PFSK-1 (cell line): ENCODE data around the gene FGFR2.

Experiments
- FOXP2 ChIP-seq: optimal IDR thresholded peaks from 2 replicates; pipeline ENCODE3; 2011; ENCODE audit warnings: borderline replicate concordance, control low read depth, inconsistent platforms; ENCODE audit not compliant: insufficient read depth; ENCODE audit errors: extremely low read length, extremely low read depth
- POLR2AphosphoS5 ChIP-seq: IDR thresholded peaks from 2 replicates; pipeline ENCODE4 v1.6.1; 2012; ENCODE audit warnings: low read depth, mild to moderate bottlenecking, control low read depth, low read length, moderate library complexity
- REST ChIP-seq, 2 experiments: IDR thresholded peaks; 2 replicates each; pipeline versions ENCODE4 v1.6.1 to v1.8.0; 2011 to 2012; ENCODE audit warnings: low read depth in 2 of 2, low read length in 2 of 2, control low read depth in 1 of 2, inconsistent platforms in 1 of 2, mild to moderate bottlenecking in 1 of 2, moderate library complexity in 1 of 2; ENCODE audit not compliant: insufficient read depth in 1 of 2
- SIN3A ChIP-seq: IDR thresholded peaks from 2 replicates; pipeline ENCODE4 v1.6.1; 2012; ENCODE audit warnings: mild to moderate bottlenecking, low read length, moderate library complexity, borderline replicate concordance; ENCODE audit not compliant: insufficient read depth
- TAF1 ChIP-seq: IDR thresholded peaks from 2 replicates; pipeline ENCODE4 v1.6.1; 2012; ENCODE audit warnings: low read length, control low read depth, borderline replicate concordance; ENCODE audit not compliant: insufficient read depth

- TF ChIP-seq TAF1 = no peak
- TF ChIP-seq FOXP2 = no peak
- no peak for TF ChIP-seq POLR2AphosphoS5
- no peak for TF ChIP-seq REST (IDR thresholded peaks at IDR 0.05; ENCODE audit: insufficient read depth in 1 of 2, low read depth in 2 of 2, low read length in 2 of 2)
- no peak for TF ChIP-seq SIN3A
Measured at GRCh38 chr10:121436630-121437341, 161.5 kb downstream of the FGFR2 start.
